ENCODE measurements around the gene SLC15A1.

DNA sequence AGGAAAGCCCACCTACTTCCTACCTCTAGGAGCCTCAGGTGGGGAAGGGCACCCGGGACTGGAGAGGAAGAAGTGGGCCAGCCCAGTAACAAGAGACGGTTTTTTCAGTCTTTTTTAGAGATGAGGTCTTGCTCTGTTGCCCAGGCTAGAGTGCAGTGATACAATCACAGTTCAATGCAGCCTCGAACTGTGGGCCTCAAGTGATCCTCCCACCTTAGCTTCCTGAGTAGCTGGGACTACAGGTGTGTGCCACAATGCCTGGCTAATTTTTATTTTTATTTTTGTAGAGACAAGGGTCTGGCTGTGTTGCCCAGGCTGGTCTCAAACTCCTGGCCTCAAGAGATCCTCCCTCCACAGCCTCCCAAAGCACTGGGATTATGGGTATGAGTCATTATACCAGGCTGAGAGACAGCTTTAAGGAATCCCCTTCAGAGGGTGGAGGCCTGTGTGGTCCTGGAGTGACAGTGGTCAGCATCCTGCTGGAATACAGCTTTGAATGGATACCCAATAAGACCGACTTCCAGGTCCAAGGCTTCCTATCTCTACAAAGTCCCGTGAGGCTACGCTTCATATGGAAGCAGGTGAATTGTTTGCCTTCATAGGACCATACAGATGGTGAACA is 63.0 kb downstream of the SLC15A1 start:
- no peak for TF ChIP-seq CTCF (tag by site-specific recombination; IDR thresholded peaks at IDR 0.05)
- no peak for TF ChIP-seq ZEB2 (tag by site-specific recombination; IDR thresholded peaks at IDR 0.05)
- no peak for TF ChIP-seq ZNF274 (IDR thresholded peaks at IDR 0.05; ENCODE audit: low read length)
- no peak for TF ChIP-seq ZNF274 (tag by site-specific recombination; IDR thresholded peaks at IDR 0.05; ENCODE audit: borderline replicate concordance)
- no peak for TF ChIP-seq SCRT2 (tag by site-specific recombination; IDR thresholded peaks at IDR 0.05)
- no peak for TF ChIP-seq ZNF324 (tag by site-specific recombination; IDR thresholded peaks at IDR 0.05)
- TF ChIP-seq ZNF792 (tag by site-specific recombination; IDR thresholded peaks at IDR 0.05): no peak
- no peak for TF ChIP-seq ZNF175 (tag by site-specific recombination; IDR thresholded peaks at IDR 0.05)
- TF ChIP-seq ZNF350 (tag by site-specific recombination; IDR thresholded peaks at IDR 0.05): no peak

Data from HEK293 (cell line).